ENCODE data around the gene POR.

POR gene

GRCh38 chr7:75955331-75955955, 40.5 kb downstream of the POR start:
- no peak for DNase-seq

GRCh38 chr7:75957021-75957736, 42.2 kb downstream of the POR start:
- DNase-seq, result no peak

- DNase-seq, result no peak
These were observed 44.0 kb downstream of the POR start for GRCh38 chr7:75958802-75959543.

- DNase-seq, result no peak
These were observed 45.4 kb downstream of the POR start for GRCh38 chr7:75960372-75960771.

GRCh38 chr7:75961218-75961617, 46.3 kb downstream of the POR start:
- no peak for DNase-seq

- DNase-seq, result no peak
These were observed 47.8 kb downstream of the POR start for GRCh38 chr7:75962607-75963380.

- no peak for DNase-seq
These were observed 48.5 kb downstream of the POR start for GRCh38 chr7:75963381-75963995.

- no peak for DNase-seq
These were observed 50.7 kb downstream of the POR start for GRCh38 chr7:75965617-75966016.

GRCh38 chr7:75966190-75966961, 51.4 kb downstream of the POR start:
- DNase-seq, result no peak

GRCh38 chr7:75967055-75967454, 52.1 kb downstream of the POR start:
- DNase-seq, result no peak

GRCh38 chr7:75967487-75967997, 52.6 kb downstream of the POR start:
- DNase-seq, result no peak

- no peak for DNase-seq
These were observed 53.1 kb downstream of the POR start for GRCh38 chr7:75968012-75968411.

GRCh38 chr7:75968561-75969001, 53.6 kb downstream of the POR start:
- DNase-seq, result no peak

- DNase-seq, result no peak
These were observed 54.2 kb downstream of the POR start for GRCh38 chr7:75969182-75969581.

GRCh38 chr7:75969704-75970498, 54.9 kb downstream of the POR start:
- DNase-seq, result no peak

GRCh38 chr7:75971309-75971960, 56.5 kb downstream of the POR start:
- DNase-seq, result no peak

- DNase-seq, result no peak
These were observed 57.2 kb downstream of the POR start for GRCh38 chr7:75971961-75972763.

- no peak for DNase-seq
These were observed 62.8 kb downstream of the POR start for GRCh38 chr7:75977743-75978142.

GRCh38 chr7:75979759-75980429, 64.9 kb downstream of the POR start:
- no peak for DNase-seq

All from activated CD4-positive, alpha-beta T cell treated with anti-CD3 and anti-CD28 coated beads, Interleukin-2, amount 50 U/mL, for 1 hour (primary cell).